Panc1 (cell line): ENCODE data around the gene TMEM117. TPM values are rescaled to one million over a fixed set of nuclear protein-coding genes. Genes with fewer than 3 reads are reported as not detected.

Experiments used
- ATAC-seq: fragments of 200-7000 bp; cut with Tn5 transposase; 2 replicates; pipeline ENCODE4 v1.9.1; 2020; ENCODE audit warnings: mild to moderate bottlenecking, moderate library complexity
- BruUV-seq: library from RNA; stranded (reverse); fragments of 400-500 nt; replicated peaks from 2 replicates; lab custom pipeline; 2021; lab: Mats Ljungman, UMichigan
- CTCF ChIA-PET: fragments of 300-600 bp; sonication (Branson Sonifier 250); formaldehyde crosslinking; loops from one replicate; lab custom pipeline; 2022; ENCODE audit warnings: antibody characterized with exemption; lab: Charles Lee
- POLR2A ChIA-PET: fragments of 300-600 bp; sonication (Branson Sonifier 250); formaldehyde crosslinking; loops from one replicate; lab custom pipeline; 2022; ENCODE audit warnings: antibody characterized with exemption; lab: Charles Lee
- DNase-seq: peaks from one replicate; pipeline ENCODE4 v3.0.0-alpha.2; 2010; ENCODE audit warnings: low read depth, low spot score
- H3K27ac ChIP-seq: 2 replicates; pipeline ENCODE4 v1.5.1; 2011; ENCODE audit warnings: mild to moderate bottlenecking, low read length, inconsistent platforms
- H3K27me3 ChIP-seq: fragments of 200-500 bp; sonication (Bioruptor generic); 2 replicates; pipeline ENCODE4 v1.6.0; 2014; ENCODE audit warnings: low read length, inconsistent platforms; ENCODE audit not compliant: control insufficient read depth, insufficient read depth
- H3K36me3 ChIP-seq: fragments of 200-500 bp; sonication (Bioruptor generic); 2 replicates; pipeline ENCODE4 v1.5.1; 2014; ENCODE audit warnings: inconsistent platforms, mild to moderate bottlenecking, low read length, moderate library complexity; ENCODE audit not compliant: control insufficient read depth, insufficient read depth
- H3K4me1 ChIP-seq: 2 replicates; pipeline ENCODE4 v1.5.1; 2011; ENCODE audit warnings: inconsistent platforms, mild to moderate bottlenecking, low read length, moderate library complexity; ENCODE audit not compliant: control insufficient read depth, insufficient read depth
- H3K4me3 ChIP-seq, 2 experiments: 2 replicates each; pipeline ENCODE4 v1.5.1; 2011 to 2012; ENCODE audit warnings: low read depth in 2 of 2, low read length in 2 of 2, mild to moderate bottlenecking in 2 of 2, inconsistent platforms in 1 of 2, moderate library complexity in 1 of 2
- H3K9me3 ChIP-seq: fragments of 200-500 bp; sonication (Bioruptor generic); 2 replicates; pipeline ENCODE4 v1.5.1; 2014; ENCODE audit warnings: low read depth, mild to moderate bottlenecking, inconsistent platforms, low read length, moderate library complexity; ENCODE audit not compliant: control insufficient read depth, insufficient read depth
- POLR2AphosphoS5 ChIP-seq: IDR thresholded peaks from 2 replicates; pipeline ENCODE4 v1.6.1; 2012; ENCODE audit warnings: mild to moderate bottlenecking, low read depth, low read length, moderate library complexity
- SIN3A ChIP-seq: IDR thresholded peaks from 2 replicates; pipeline ENCODE4 v1.6.1; 2012; ENCODE audit warnings: low read depth, mild to moderate bottlenecking, low read length, moderate library complexity, borderline replicate concordance; ENCODE audit not compliant: insufficient read depth
- TCF7L2 ChIP-seq: IDR thresholded peaks from 2 replicates; pipeline ENCODE4 v1.6.1; 2011; ENCODE audit warnings: mild to moderate bottlenecking, low read depth, low read length, inconsistent platforms
- in situ Hi-C: cut with HindIII; loops from 2 replicates; pipeline ENCODE4 v1.10.0; 2016; ENCODE audit warnings: low sequenced_read_pairs, low pct_unique_long_range_greater_than_20kb
- intact Hi-C: fragments of 100-400 bp; cut with micrococcal nuclease; formaldehyde crosslinking; loops from one replicate; pipeline ENCODE4 v1.10.0; 2022; ENCODE audit not compliant: unreplicated experiment
- total RNA-seq: library from RNA; stranded (reverse); gene quantifications from one replicate; pipeline ENCODE4 v1.2.1, GENCODE V29; 2021; ENCODE audit not compliant: unreplicated experiment
- TF ChIP-seq, protein P1 (sequence below): fragments of 450-650 bp; IDR thresholded peaks from 2 replicates; pipeline ENCODE4 v1.5.1; 2017; ENCODE audit warnings: mild to moderate bottlenecking
- TF ChIP-seq, protein P2 (sequence below), 2 experiments: IDR thresholded peaks; 2 replicates each; pipeline ENCODE4 v1.6.1; 2011 to 2012; ENCODE audit warnings: low read depth in 2 of 2, control low read depth in 1 of 2, low read length in 1 of 2, mild to moderate bottlenecking in 1 of 2, moderate library complexity in 1 of 2; ENCODE audit not compliant: insufficient read depth in 1 of 2

TMEM117 gene
- total RNA-seq, 1 experiment from 2014 or later, result 5.5 TPM

DNA sequence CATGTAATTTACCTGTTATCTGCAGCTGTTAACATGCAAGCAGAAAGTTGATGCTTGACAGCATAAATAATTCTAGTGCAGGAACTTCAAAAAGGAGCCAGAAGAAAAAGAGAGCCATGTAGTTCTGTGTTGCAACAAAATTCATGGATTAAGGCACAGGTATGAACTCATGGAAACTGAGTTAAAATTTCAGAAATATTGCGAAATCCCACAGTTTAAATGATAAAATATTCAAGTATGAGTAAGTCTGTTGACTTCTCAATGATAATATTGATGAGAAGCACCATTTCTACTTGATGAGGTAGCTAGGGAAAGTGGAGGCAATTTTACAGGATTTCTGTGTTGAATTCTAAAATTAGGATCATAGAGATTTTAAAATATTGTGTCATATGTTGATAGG is 290.9 kb downstream of the TMEM117 start:
- intact Hi-C loops (no loop called here), in situ Hi-C loops (no loop called here)
- BruUV-seq, result no TSS peak
- Histone ChIP-seq H3K27me3 (no peaks in the 10 kb centered on the region), H3K36me3 (no peaks in the 10 kb centered on the region), H3K9me3 (no peaks in the 10 kb centered on the region), H3K4me1 (no peaks in the 10 kb centered on the region), H3K27ac (no peak overlapping the region), H3K4me3 (no peak overlapping the region)
- TF ChIP-seq TCF7L2 (no peak), SIN3A (no peak), POLR2AphosphoS5 (no peak)
- TF ChIP-seq, protein P1, sequence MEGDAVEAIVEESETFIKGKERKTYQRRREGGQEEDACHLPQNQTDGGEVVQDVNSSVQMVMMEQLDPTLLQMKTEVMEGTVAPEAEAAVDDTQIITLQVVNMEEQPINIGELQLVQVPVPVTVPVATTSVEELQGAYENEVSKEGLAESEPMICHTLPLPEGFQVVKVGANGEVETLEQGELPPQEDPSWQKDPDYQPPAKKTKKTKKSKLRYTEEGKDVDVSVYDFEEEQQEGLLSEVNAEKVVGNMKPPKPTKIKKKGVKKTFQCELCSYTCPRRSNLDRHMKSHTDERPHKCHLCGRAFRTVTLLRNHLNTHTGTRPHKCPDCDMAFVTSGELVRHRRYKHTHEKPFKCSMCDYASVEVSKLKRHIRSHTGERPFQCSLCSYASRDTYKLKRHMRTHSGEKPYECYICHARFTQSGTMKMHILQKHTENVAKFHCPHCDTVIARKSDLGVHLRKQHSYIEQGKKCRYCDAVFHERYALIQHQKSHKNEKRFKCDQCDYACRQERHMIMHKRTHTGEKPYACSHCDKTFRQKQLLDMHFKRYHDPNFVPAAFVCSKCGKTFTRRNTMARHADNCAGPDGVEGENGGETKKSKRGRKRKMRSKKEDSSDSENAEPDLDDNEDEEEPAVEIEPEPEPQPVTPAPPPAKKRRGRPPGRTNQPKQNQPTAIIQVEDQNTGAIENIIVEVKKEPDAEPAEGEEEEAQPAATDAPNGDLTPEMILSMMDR, result no peak
- TF ChIP-seq, protein P2, sequence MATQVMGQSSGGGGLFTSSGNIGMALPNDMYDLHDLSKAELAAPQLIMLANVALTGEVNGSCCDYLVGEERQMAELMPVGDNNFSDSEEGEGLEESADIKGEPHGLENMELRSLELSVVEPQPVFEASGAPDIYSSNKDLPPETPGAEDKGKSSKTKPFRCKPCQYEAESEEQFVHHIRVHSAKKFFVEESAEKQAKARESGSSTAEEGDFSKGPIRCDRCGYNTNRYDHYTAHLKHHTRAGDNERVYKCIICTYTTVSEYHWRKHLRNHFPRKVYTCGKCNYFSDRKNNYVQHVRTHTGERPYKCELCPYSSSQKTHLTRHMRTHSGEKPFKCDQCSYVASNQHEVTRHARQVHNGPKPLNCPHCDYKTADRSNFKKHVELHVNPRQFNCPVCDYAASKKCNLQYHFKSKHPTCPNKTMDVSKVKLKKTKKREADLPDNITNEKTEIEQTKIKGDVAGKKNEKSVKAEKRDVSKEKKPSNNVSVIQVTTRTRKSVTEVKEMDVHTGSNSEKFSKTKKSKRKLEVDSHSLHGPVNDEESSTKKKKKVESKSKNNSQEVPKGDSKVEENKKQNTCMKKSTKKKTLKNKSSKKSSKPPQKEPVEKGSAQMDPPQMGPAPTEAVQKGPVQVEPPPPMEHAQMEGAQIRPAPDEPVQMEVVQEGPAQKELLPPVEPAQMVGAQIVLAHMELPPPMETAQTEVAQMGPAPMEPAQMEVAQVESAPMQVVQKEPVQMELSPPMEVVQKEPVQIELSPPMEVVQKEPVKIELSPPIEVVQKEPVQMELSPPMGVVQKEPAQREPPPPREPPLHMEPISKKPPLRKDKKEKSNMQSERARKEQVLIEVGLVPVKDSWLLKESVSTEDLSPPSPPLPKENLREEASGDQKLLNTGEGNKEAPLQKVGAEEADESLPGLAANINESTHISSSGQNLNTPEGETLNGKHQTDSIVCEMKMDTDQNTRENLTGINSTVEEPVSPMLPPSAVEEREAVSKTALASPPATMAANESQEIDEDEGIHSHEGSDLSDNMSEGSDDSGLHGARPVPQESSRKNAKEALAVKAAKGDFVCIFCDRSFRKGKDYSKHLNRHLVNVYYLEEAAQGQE (IDR thresholded peaks at IDR 0.05; ENCODE audit: insufficient read depth in 1 of 2, low read depth in 2 of 2, low read length in 1 of 2), result no peak
- DNase-seq, result no peak
- ATAC-seq, result no peak
- ChIA-PET CTCF (no interaction called here), POLR2A (no interaction called here)

DNA sequence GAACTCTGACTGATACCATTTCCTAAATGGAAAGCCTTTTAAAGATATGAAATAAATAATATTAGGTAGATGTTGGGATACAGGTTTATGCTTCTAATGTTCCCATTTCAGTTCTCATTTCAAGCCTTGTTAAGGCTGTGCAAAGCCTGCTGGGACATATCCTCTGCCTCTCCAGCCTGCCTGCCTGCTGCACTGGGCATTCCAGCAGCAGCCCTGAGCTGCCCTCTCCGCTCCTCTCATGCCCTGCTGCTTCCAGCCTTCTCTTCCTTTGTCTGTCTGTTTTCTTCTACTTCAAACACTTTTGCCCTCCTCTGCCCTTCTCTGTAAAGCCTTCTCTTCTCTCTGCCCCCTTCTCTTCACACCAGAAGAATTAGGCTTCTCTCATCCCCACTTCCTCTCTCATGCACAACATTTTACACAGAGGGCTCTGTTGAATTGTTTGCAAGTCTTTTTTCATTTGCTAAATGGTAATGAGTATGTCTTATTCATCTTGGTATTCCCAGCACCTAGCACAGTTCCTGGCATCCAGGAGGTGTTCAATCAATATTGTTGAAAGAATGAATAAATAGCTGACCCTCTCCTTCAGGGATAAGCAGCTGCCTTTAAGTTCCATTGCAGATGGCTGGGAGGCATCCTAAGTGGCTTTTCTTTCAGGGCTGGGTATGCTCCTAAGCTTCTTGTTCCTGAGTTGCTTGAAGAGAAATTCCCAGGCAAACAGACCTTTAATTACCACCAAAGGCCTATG is 292.3 kb downstream of the TMEM117 start:
- no TSS peak for BruUV-seq
- no peak for ATAC-seq
- intact Hi-C loops, result no loop called here

More for the DNA sequence above, 292.3 kb downstream of the TMEM117 start:
- no peak overlapping the region for H3K4me3 ChIP-seq
- no peaks in the 10 kb centered on the region for H3K9me3 ChIP-seq
- TF ChIP-seq, protein P2 (IDR thresholded peaks at IDR 0.05; ENCODE audit: insufficient read depth in 1 of 2, low read depth in 2 of 2, low read length in 1 of 2), result no peak
- TF ChIP-seq TCF7L2 (no peak), SIN3A (no peak), POLR2AphosphoS5 (no peak)
- TF ChIP-seq, protein P1, result no peak
- no peaks in the 10 kb centered on the region for H3K4me1 ChIP-seq
- no peak overlapping the region for H3K27ac ChIP-seq
- ChIA-PET CTCF (no interaction called here), POLR2A (no interaction called here)
- in situ Hi-C loops, result no loop called here
- H3K36me3 ChIP-seq, result no peaks in the 10 kb centered on the region
- no peaks in the 10 kb centered on the region for H3K27me3 ChIP-seq
- DNase-seq, result no peak
